ENCODE data around the gene EIF1AX. TPM values are rescaled to one million over a fixed set of nuclear protein-coding genes. Genes with fewer than 3 reads are reported as not detected.

EIF1AX gene
- total RNA-seq, 1 experiment from 2014 or later = 132 TPM

GRCh38 chrX:20177093-20177492 lies 35.5 kb upstream of the EIF1AX start:
- DNase-seq (ENCODE audit: low read depth, low spot score) (no peak), ATAC-seq (no peak)
- Histone ChIP-seq H3K4me3 (replicated peaks in 1 of 2; ENCODE audit: low read depth in 1 of 2, low read length in 2 of 2) (no peak overlapping the region), H3K9ac (ENCODE audit: low read length) (no peak overlapping the region), H3K4me2 (ENCODE audit: low read length) (no peak overlapping the region), H4K20me1 (ENCODE audit: insufficient read depth) (no peaks in the 10 kb centered on the region), H3K27ac (ENCODE audit: low read depth, low read length) (no peak overlapping the region), H3K9me3 (ENCODE audit: control insufficient read depth in 1 of 2, insufficient read depth in 1 of 2, low read depth in 1 of 2, low read length in 2 of 2) (no peaks in the 10 kb centered on the region), H3K36me3 (ENCODE audit: control insufficient read depth in 1 of 2, insufficient read depth in 2 of 2, low read length in 2 of 2) (peaks cover 0 to 4% of the 10 kb centered on the region in 2 experiments; a peak in 2 of 4 replicates), H3K27me3 (ENCODE audit: insufficient read depth, low read length) (no peaks in the 10 kb centered on the region), H3K4me1 (ENCODE audit: control insufficient read depth in 1 of 2, insufficient read depth in 2 of 2, low read length in 2 of 2) (no peaks in the 10 kb centered on the region), H3K79me2 (ENCODE audit: insufficient read depth, low read length) (no peaks in the 10 kb centered on the region), H2AFZ (ENCODE audit: low read depth, low read length, poor library complexity, severe bottlenecking) (no peak overlapping the region), H3K9me2 (ENCODE audit: insufficient read depth) (no peaks in the 10 kb centered on the region)
- no TSS peak for BruUV-seq (replicated peaks)
- CTCF ChIA-PET = no interaction called here
- RAD21 ChIA-PET (ENCODE audit: low non-redundant PET in 1 of 2, low total read pairs in 2 of 2, uncharacterized antibody in 2 of 2, unreplicated experiment in 2 of 2) = no interaction called here
- no peak for TF ChIP-seq CBX3 (IDR thresholded peaks at IDR 0.05; ENCODE audit: low read depth)
- TF ChIP-seq POLR2AphosphoS5 (IDR thresholded peaks at IDR 0.05; ENCODE audit: low read depth, low read length) = no peak
- no peak for TF ChIP-seq REST (IDR thresholded peaks at IDR 0.05; ENCODE audit: low read depth)
- no peak for TF ChIP-seq JUND (IDR thresholded peaks at IDR 0.05)
- no peak for TF ChIP-seq ZBTB33 (IDR thresholded peaks at IDR 0.05; ENCODE audit: extremely low read depth, insufficient replicate concordance, low read length)
- POLR2A ChIA-PET = no interaction called here
- intact Hi-C loops (cut with micrococcal nuclease) = no loop called here

Measured in HCT116 (cell line).